COR-L47 (cell line): ENCODE results near the gene UGT2A3.
A peak's percentile ranks its signal among the peaks of the same experiment; 100 is the strongest.

Experiments used
- DNase-seq: peaks from one replicate; lab custom pipeline; 2025; lab: John Stamatoyannopoulos, UW

Gene UGT2A3

DNA sequence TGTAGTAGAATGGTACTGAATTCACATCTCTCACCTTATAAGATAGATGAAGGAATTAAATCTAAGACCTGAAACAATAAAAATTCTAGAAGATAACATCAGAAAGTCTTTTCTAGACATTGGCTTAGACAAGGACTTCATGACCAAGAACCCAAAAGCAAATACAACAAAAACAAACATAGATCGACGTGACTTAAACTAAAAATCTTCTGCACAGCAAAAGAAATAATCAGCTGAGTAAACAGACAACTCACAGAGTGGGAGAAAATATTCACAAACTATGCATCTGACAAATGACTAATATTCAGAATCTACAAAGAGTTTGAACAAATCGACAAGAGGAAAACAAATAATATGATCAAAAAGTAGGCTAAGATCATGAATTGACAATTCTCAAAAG is 38.8 kb downstream of the UGT2A3 start:
- no peak for DNase-seq

DNA sequence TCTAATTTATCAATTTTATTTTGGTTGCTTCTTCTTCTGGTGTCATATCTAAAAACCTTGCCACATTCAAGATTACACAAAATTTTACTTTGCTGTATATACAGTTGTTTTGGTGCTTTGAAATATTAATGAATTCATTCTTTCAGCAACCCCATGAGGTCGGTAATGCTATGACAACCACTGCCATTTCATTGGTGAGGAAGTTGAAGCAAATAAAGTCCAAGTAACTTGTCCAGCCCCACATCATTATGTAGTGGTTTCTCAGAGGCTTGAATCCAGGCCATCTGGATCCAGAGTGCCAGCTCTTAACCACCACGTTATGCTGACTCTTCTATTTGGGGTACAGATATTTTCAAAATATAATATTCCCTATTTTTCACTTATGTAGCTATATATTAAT is 42.2 kb downstream of the UGT2A3 start:
- DNase-seq = no peak

DNA sequence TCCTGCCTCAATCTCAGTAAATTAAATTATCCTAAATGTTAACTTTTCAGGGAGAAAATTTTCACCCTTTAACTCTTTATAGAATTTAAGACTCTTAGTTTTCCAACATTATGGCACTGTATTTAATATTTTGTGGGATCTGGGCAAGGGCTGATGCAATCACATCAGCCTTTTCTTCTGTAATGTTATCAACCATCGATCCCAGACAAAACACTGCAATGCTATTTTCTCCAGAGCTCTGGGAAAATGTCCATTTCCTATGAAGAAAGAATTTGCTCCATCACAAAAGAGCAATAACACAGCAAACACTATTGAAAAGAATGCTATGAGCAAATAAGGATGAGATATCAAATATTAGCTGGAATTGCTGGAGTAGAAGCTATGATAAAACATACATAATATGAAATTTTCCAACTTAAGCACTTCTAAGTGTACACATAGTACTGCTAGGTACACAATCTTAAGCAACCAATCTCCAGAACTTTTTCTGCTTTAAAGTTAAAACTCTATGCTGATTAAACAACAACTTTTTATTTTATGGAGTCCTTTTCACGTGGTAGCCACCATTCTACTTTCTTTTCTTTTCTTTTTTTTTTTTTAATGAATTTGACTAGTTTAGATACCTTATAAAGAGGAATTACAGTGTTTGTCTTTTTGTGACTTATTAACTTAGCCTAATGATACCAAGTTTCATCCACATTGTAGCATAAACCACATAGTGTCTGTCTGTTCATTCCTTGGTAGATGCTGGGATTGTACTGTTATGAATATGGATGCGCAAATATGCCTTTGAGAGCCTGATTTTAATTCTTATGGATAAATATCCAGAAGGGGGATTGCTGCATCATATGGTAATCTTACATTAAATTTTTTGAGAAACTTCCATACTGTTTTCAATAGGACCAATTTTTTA is 43.6 kb downstream of the UGT2A3 start:
- DNase-seq = no peak

DNA sequence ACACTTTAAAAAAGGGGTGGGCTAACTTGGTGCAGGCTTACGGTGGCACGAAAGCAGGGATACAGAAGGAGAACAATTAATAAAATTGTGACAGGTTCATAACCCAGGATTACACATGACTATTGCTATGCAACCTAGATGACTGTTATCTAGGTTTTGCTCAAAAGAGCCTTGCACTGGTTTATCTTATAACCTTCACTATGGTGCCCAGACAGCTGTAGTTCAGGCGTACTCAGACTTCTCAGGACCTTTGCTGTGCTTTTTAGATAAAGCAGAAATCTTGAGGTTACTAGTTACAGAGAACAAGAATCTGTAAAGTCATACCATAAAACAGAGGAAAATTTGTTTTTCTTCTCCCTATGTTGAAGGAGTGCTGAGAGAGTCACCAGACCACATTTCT is 44.4 kb downstream of the UGT2A3 start:
- no peak for DNase-seq

DNA sequence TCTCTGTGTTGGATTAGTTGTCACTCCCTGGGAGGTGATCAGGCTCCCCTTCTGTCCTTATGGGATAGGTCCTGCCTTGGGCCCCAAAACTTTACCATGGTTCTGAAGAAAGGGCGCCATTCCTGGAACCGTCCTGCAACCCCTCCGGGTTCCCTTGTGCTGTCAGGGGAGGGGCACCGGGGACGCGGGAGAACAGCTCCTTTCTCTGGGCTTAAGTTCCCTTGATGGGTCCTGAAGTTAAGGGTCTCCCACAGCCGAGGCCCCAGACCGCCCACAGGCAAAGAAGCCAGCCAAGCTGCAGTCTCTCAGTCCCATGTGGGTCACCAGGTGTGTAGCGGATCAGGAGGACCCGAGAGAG is 44.8 kb downstream of the UGT2A3 start:
- no peak for DNase-seq

DNA sequence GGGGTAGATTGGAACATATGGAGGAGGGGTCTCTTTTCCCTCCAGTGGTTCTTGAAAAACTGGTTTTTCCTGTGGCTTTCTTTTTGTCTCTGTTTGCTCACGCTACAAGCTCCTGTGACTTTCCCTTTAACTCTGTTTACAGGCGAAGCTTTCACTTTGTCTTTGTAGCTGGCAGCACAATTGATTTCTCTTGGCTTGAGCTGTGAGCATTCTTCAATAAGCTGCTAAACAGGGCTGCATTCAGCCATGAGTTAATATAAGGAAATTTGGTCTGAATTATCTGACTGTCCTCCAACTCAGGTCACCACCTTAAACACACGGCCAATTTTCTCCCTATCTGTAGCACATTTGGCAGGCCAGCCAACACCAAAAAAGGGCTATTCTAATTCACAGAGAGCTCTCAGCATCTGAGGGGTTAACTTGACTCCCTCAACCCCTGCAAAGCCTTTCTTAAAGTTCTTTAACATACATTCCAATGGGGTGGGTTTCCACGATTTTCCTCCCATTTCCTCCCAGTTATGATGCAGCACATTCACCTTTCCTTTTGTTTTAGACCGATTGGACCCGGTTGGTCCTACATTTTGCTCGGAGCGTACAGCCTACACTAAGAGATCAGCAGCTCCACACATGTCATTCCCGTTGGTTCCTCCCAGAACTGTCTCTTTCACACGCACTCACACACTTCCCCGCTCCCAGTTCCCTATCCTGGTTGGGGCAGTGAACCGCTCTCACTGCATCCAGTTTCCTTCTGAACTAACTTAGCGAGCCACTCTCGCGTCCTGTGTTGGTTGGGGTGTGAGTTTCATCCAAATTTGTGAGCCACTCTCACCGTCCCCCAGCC is 45.4 kb downstream of the UGT2A3 start:
- DNase-seq = peak; percentile 76

DNA sequence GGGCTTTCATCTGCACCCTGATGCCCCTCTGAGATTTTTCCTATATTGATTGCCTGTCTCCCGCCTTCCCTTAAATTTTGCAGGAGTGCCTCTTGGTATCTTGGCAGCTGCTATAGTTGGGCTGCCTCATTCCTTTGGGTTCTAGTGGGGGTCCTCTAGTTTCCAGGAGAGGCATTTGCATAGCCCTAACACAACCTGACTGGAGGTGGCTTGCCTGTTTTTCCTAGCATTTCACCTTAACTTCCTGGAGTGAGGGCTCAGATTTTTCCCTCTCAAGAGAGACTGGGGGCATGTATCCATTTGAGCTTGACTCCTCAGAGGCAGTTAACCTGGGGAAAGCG is 46.0 kb downstream of the UGT2A3 start:
- no peak for DNase-seq

DNA sequence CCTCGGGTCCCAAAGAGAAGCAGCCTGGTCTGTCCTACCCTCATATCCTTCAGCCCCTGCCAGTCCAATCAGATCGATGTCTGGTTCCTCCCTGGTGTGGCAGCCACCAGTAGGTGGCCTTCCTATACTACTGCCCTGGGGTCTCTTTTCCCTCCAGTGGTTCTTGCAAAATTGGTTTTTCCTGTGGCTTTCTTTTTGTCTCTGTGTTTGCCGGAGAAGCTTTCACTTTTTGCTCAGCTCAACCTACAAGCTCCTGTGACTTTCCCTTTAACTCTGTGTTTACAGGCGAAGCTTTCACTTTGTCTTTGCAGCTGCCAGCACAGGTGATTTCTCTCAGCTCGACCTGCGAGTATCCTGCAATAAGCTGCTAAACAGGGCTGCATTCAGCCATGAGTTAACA is 46.8 kb downstream of the UGT2A3 start:
- DNase-seq = peak; percentile 41

DNA sequence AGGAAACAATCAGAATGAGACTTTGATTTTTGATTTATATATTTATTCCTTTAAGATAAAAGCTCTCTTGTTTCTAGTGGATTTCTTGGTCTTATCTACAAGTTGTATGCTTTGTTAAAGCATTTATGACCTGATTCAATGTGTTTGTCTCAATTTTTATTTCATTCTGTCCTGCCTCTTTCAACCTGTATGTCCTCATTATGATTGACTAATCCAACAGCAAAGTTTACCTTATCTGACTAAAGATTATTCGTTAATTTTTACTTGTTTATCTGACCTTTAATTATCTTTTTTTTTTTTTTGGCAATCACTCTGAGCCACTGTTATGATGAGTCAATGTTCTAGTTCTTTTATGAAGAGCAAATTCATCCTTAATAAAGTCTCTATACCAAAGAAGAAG is 54.9 kb downstream of the UGT2A3 start:
- no peak for DNase-seq

DNA sequence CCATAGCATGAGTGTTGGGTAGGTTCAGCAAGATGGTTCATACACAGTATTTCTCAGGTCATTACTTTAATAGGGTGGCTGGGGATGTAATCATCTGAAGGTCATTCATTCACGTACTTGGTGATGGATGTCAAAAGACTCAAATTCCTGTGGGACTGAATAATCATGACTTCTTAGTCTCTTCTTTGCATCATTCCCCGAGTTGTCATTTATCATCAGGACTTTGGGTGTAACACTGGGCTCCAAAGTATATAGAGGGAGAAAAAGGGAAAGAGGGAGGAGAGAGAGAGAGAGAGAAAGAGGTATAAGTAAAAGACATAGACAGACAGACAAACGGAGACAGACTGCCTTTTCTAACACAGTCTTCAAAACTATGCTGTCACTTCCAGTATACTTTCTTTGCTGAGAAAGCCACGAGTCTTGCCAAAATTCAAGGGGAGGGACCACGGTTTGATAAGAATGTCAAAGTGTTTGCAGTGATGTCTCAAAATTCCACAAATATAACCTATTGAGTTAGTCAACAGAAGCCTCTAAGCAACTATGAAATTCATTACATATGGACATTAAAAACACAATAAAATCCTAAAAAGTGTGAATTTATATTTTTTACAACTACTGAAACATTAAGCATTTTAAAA is 55.9 kb downstream of the UGT2A3 start:
- DNase-seq = no peak

DNA sequence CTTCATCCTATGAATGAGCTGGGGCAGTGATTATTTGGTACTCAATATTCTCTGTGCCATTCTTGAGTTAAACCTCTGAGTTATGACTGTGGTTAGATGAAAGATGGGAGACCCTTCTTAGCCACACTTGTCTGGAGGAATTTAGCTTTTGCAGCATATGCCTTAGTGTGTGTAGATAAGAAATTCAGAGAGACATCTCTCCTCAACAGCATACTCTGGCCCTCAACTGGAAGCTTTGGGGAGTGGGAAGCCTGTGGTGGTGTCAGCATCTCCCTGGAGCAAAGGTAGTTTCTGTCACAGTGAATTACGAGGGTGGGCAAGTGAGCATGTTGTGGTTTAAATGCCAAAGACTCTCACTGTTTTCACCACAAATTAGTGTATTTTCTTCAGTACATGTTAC is 58.7 kb downstream of the UGT2A3 start:
- no peak for DNase-seq

DNA sequence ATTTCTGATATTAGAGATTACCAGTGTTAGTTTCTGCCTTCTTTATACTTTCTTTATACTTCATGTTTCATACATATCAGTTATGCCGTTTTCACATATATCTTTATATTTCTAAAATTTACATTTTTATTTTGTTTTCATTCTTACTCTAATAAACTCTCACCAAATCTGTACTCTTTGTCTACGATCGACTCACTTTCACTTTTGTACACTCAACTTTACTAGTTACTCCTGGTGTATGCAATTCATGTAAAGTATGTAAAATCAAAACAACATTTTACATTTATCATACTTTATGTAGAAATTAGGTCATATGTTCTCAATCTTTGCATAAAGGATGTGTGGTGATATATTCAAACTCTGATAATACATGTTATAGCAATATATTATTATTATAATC is 59.9 kb downstream of the UGT2A3 start:
- no peak for DNase-seq

DNA sequence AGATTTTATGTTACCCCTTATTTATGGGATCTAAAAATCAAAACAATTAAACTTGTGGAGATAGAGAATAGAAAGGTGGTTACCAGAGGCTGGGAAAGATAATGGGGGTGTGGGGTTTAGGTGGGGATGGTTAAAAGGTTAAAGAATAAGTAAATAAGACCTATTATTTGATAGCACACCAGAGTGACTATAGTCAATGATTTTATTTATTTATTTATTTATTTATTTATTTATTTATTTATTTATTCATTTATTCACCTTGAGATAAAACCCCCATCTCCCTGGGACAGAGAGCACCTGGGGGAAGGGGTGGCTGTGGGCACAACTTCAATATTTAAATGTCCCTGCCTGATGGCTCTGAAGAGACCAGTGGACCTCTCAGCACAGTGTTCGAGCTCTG is 66.1 kb downstream of the UGT2A3 start:
- no peak for DNase-seq

DNA sequence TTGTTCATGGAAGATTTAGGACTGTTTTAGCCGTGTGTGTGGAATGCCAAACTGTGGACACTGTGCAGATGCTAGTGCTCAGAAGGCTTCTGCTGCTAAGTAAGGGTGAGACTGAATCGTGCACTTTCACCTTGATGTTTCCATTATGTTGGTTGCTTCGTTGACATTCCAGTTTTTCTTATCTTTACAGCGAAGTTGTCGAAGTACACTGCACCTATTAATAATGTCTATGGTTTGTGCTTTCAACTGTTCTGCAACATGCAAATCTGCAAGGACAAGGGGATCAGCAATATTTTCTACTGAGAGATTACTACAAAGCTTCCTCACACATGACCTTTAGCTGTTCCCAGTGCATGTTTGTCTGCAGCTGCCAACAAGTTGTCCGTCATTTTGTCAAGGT is 67.7 kb downstream of the UGT2A3 start:
- DNase-seq = no peak
